K562 (cell line): ENCODE measurements around the gene PAX5. TPM values are rescaled to one million over a fixed set of nuclear protein-coding genes. Genes with fewer than 3 reads are reported as not detected.

Source experiments
- ATAC-seq: fragments of 200-7000 bp; cut with Tn5 transposase; 3 replicates; pipeline ENCODE4 v1.9.1; 2020; ENCODE audit warnings: moderate library complexity
- BruUV-seq: library from RNA; stranded (reverse); fragments of 400-500 nt; replicated peaks from 2 replicates; lab custom pipeline; 2021; lab: Mats Ljungman, UMichigan
- CTCF ChIA-PET: fragments of 300-600 bp; formaldehyde crosslinking; extraction: SDS; loops from one replicate; lab custom pipeline; 2021; ENCODE audit warnings: low intra/inter-chr PET ratio; lab: Yijun Ruan, JAX
- POLR2A ChIA-PET: fragments of 300-600, 350-650 bp; sonication (Branson Sonifier 250); formaldehyde crosslinking; extraction: SDS; loops from one replicate; lab custom pipeline; 2021; ENCODE audit warnings: antibody characterized with exemption, inconsistent platforms; lab: Yijun Ruan, JAX
- DNase-seq, 4 experiments: peaks; one replicate each; pipeline versions ENCODE4 v3.0.0 to v3.0.0-alpha.2; 2011 to 2018; ENCODE audit warnings: low spot score in 3 of 4, mixed read lengths in 3 of 4; ENCODE audit errors: extremely low read depth in 1 of 4
- FAIRE-seq: peaks from 2 replicates; lab custom pipeline; 2011; peaks lifted over from hg19 to GRCh38; lab: Jason Lieb, UNC
- H2AFZ ChIP-seq: 2 replicates; pipeline ENCODE4 v1.6.0; 2011; ENCODE audit warnings: low read depth, low read length, control low read depth, inconsistent platforms
- H3K27ac ChIP-seq: fragments of 200-600 bp; 3 replicates; pipeline ENCODE4 v1.8.0; 2011; ENCODE audit warnings: low read depth, mild to moderate bottlenecking, control low read depth, inconsistent platforms, low read length, moderate library complexity, mixed read lengths; ENCODE audit errors: extremely low read depth
- H3K27me3 ChIP-seq, 2 experiments: fragments of 300-600 bp in 1 of 2; 2 replicates in 1 of 2; 3 replicates in 1 of 2; pipeline versions ENCODE4 v1.6.0 to v1.8.0; 2011; ENCODE audit warnings: inconsistent platforms in 2 of 2, low read length in 2 of 2, mild to moderate bottlenecking in 1 of 2, mixed read lengths in 1 of 2, moderate library complexity in 1 of 2; ENCODE audit not compliant: control insufficient read depth in 2 of 2, insufficient read depth in 2 of 2
- H3K36me3 ChIP-seq: fragments of 300-600 bp; 3 replicates; pipeline ENCODE4 v1.8.0; 2011; ENCODE audit warnings: mild to moderate bottlenecking, low read length, inconsistent platforms; ENCODE audit not compliant: control insufficient read depth, insufficient read depth
- H3K4me1 ChIP-seq, 2 experiments: fragments of 200-600 bp in 1 of 2; replicated peaks in 1 of 2; 2 replicates in 1 of 2; 3 replicates in 1 of 2; pipeline versions ENCODE4 v1.5.1 to v1.8.0; 2011; ENCODE audit warnings: inconsistent platforms in 2 of 2, low read length in 2 of 2, mild to moderate bottlenecking in 1 of 2, mixed read lengths in 1 of 2, moderate library complexity in 1 of 2; ENCODE audit not compliant: control insufficient read depth in 2 of 2, insufficient read depth in 2 of 2
- H3K4me2 ChIP-seq: 2 replicates; pipeline ENCODE4 v1.6.1; 2011; ENCODE audit warnings: low read length, control low read depth, inconsistent platforms, mixed read lengths; ENCODE audit not compliant: insufficient read depth
- H3K4me3 ChIP-seq: fragments of 200-600 bp; sonication (generic), shearing (Covaris generic); 2 replicates; pipeline ENCODE4 v1.5.1; 2016; ENCODE audit warnings: control low read depth, inconsistent platforms
- H3K79me2 ChIP-seq: fragments of 200-600 bp; 3 replicates; pipeline ENCODE4 v1.8.0; 2011; ENCODE audit warnings: low read length, inconsistent platforms; ENCODE audit not compliant: control insufficient read depth, insufficient read depth
- H3K9ac ChIP-seq, 2 experiments: 2 replicates each; pipeline versions ENCODE4 v1.6.0 to v1.6.1; 2011; ENCODE audit warnings: low read depth in 2 of 2, low read length in 2 of 2, control low read depth in 1 of 2, inconsistent platforms in 1 of 2, mild to moderate bottlenecking in 1 of 2, mixed read lengths in 1 of 2; ENCODE audit not compliant: insufficient read depth in 1 of 2
- H3K9me1 ChIP-seq: one replicate; pipeline ENCODE4 v1.6.0; 2011; ENCODE audit warnings: inconsistent platforms, mild to moderate bottlenecking, low read length, moderate library complexity; ENCODE audit not compliant: control insufficient read depth, insufficient read depth
- H3K9me3 ChIP-seq: replicated peaks from 2 replicates; pipeline ENCODE4 v1.5.1; 2011; ENCODE audit warnings: low read depth, low read length, inconsistent platforms; ENCODE audit not compliant: control insufficient read depth, insufficient read depth
- H4K20me1 ChIP-seq: replicated peaks from 2 replicates; pipeline ENCODE4 v1.6.1; 2011; ENCODE audit warnings: low read length, inconsistent platforms, mixed read lengths; ENCODE audit not compliant: control insufficient read depth, insufficient read depth
- ARID1B ChIP-seq: fragments of 450-650 bp; IDR thresholded peaks from 2 replicates; pipeline ENCODE4 v1.6.1; 2016; ENCODE audit warnings: antibody characterized with exemption, mild to moderate bottlenecking, inconsistent platforms
- LCOR ChIP-seq: sonication (generic); formaldehyde crosslinking; IDR thresholded peaks from 2 replicates; pipeline ENCODE4 v1.8.0; 2022; ENCODE audit warnings: mild to moderate bottlenecking, missing genetic modification reagents
- NONO ChIP-seq, 2 experiments: fragments of 200-400 bp in 1 of 2; fragments of 450-650 bp in 1 of 2; formaldehyde crosslinking in 1 of 2; IDR thresholded peaks; 2 replicates each; pipeline ENCODE4 v1.6.1; 2017; ENCODE audit warnings: low read depth in 2 of 2, mild to moderate bottlenecking in 2 of 2, moderate library complexity in 2 of 2, low read length in 1 of 2
- XRCC3 ChIP-seq: fragments of 450-650 bp; IDR thresholded peaks from 2 replicates; pipeline ENCODE4 v1.6.1; 2017; ENCODE audit warnings: mild to moderate bottlenecking, moderate library complexity
- WGBS: fragments of 100-300 bp; shearing (Covaris generic); methylation state at CpG from one replicate; pipeline ENCODE4 v1.1.6; 2016; ENCODE audit warnings: low coverage, mixed read lengths; ENCODE audit not compliant: insufficient coverage; ENCODE audit errors: missing lambda C conversion rate; 5-methylcytosine and 5-hydroxymethylcytosine counted together
- in situ Hi-C: fragments of 300-500 bp; cut with MboI; formaldehyde crosslinking; loops from 4 replicates; pipeline ENCODE4 v1.15.0; 2018; ENCODE audit warnings: inconsistent platforms, mixed read lengths
- intact Hi-C: fragments of 100-400 bp; cut with micrococcal nuclease; formaldehyde crosslinking; loops from 2 replicates; pipeline ENCODE4 v1.14.2; 2022
- polyA plus RNA-seq, 8 experiments: library from polyadenylated mRNA; depleted of rRNA in 4 of 8; stranded (reverse) in 5 of 8; unstranded in 3 of 8; fragments of >200 nt; fragmentation: Nextera tagmentation in 2 of 8; fragmentation: Illumina TruSeq in 1 of 8; extraction: Ambion mirVana in 2 of 8; extraction: Trizol in 1 of 8; gene quantifications; 2 replicates each; pipeline versions ENCODE4 v1.2.1 to v1.2.3, GENCODE V29; 2011 to 2014; ENCODE audit warnings: inconsistent platforms in 1 of 8, missing spikeins in 1 of 8
- total RNA-seq, 7 experiments: library from RNA; depleted of rRNA in 6 of 7; stranded (reverse); fragments of >200 nt in 6 of 7; fragmentation: Illumina TruSeq in 2 of 7; extraction: Trizol in 2 of 7; gene quantifications; 2 replicates each; pipeline versions ENCODE4 v1.2.1 to v1.2.3, GENCODE V29; 2011 to 2021; ENCODE audit warnings: low replicate concordance in 1 of 7

The PAX5 gene
- total and polyA plus RNA-seq, 9 of the 15 experiments (the other 6 are each of a cell fraction or from before 2014, with no cell fraction given), result 0.03 to 0.09 TPM; not detected in 7

GRCh38 chr9:36902861-36903524, 131.1 kb downstream of the PAX5 start (continued):
- no peak for TF ChIP-seq NONO (IDR thresholded peaks at IDR 0.05; ENCODE audit: low read depth in 2 of 2, low read length in 1 of 2)
- no peak for TF ChIP-seq ARID1B
- no peak for TF ChIP-seq LCOR (CRISPR knock-in tag)

GRCh38 chr9:36902080-36902716, 131.9 kb downstream of the PAX5 start:
- 0% methylated on average over 7 of the region's 8 CpGs for WGBS
- Histone ChIP-seq H3K4me1 (no peaks in the 10 kb centered on the region), H3K9me3 (no peaks in the 10 kb centered on the region), H3K27me3 (peaks cover 5 to 38% of the 10 kb centered on the region in 2 experiments; a peak in 4 of 5 replicates), H3K36me3 (no peaks in the 10 kb centered on the region), H3K4me2 (no peak overlapping the region), H4K20me1 (no peaks in the 10 kb centered on the region), H3K9me1 (no peaks in the 10 kb centered on the region), H2AFZ (no peak overlapping the region), H3K9ac (no peak overlapping the region), H3K4me3 (no peak overlapping the region), H3K27ac (no peak overlapping the region), H3K79me2 (no peaks in the 10 kb centered on the region)
- FAIRE-seq, result no peak
- BruUV-seq, result no TSS peak
- intact Hi-C loops (no loop called here), in situ Hi-C loops (no loop called here)
- no peak for ATAC-seq
- DNase-seq, result no peak
- ChIA-PET CTCF (no interaction called here), POLR2A (no interaction called here)
- no peak for TF ChIP-seq XRCC3
